Small intestine (tissue), 16 donors: ENCODE data around the gene DCD. TPM values are rescaled to one million over a fixed set of nuclear protein-coding genes. Genes with fewer than 3 reads are reported as not detected.

Experiments used
- DNase-seq, 2 donors: peaks; one replicate each; pipeline versions ENCODE4 v3.0.0 to v3.0.0-alpha.2; 2013
- FAIRE-seq: peaks from 2 replicates; lab custom pipeline; 2012; peaks lifted over from hg19 to GRCh38; lab: Jason Lieb, UNC
- H3K27ac ChIP-seq, 3 donors: one replicate each; pipeline ENCODE4 v1.5.1; 2013; ENCODE audit warnings: low read length in 2 of 3, mild to moderate bottlenecking in 2 of 3, control low read depth in 1 of 3, inconsistent platforms in 1 of 3, low read depth in 1 of 3, moderate library complexity in 1 of 3
- H3K27me3 ChIP-seq, 3 donors: one replicate each; pipeline ENCODE4 v1.6.1; 2013; ENCODE audit warnings: low read length in 3 of 3, inconsistent platforms in 1 of 3; ENCODE audit not compliant: control insufficient read depth in 3 of 3, insufficient read depth in 3 of 3
- H3K36me3 ChIP-seq, 3 donors: one replicate each; pipeline ENCODE4 v1.6.1; 2013; ENCODE audit warnings: low read length in 3 of 3, inconsistent platforms in 1 of 3, low read depth in 1 of 3, mild to moderate bottlenecking in 1 of 3, moderate library complexity in 1 of 3; ENCODE audit not compliant: control insufficient read depth in 3 of 3, insufficient read depth in 2 of 3
- H3K4me1 ChIP-seq, 3 donors: one replicate each; pipeline ENCODE4 v1.6.1; 2013; ENCODE audit warnings: low read length in 2 of 3, inconsistent platforms in 1 of 3, low read depth in 1 of 3, mild to moderate bottlenecking in 1 of 3, moderate library complexity in 1 of 3; ENCODE audit not compliant: control insufficient read depth in 3 of 3, insufficient read depth in 2 of 3
- H3K4me3 ChIP-seq, 3 donors: one replicate each; pipeline ENCODE4 v1.5.1; 2013; ENCODE audit warnings: low read length in 3 of 3, control low read depth in 1 of 3, inconsistent platforms in 1 of 3, low read depth in 1 of 3, mild to moderate bottlenecking in 1 of 3, moderate library complexity in 1 of 3
- H3K9me3 ChIP-seq, 2 donors: one replicate each; pipeline ENCODE4 v1.6.1; 2013; ENCODE audit warnings: low read depth in 1 of 2, low read length in 1 of 2; ENCODE audit not compliant: control insufficient read depth in 2 of 2, insufficient read depth in 1 of 2
- WGBS, 3 donors: extraction: QIAGEN DNeasy Blood & Tissue Kit; methylation state at CpG; one replicate each; pipeline ENCODE4 v1.1.7; 2013; 5-methylcytosine and 5-hydroxymethylcytosine counted together
- long read RNA-seq, 10 donors: transcript quantifications; one replicate each; lab custom pipeline, GENCODE V29; 2026
- polyA plus RNA-seq, 4 donors: library from polyadenylated mRNA; stranded (reverse) in 3 of 4; unstranded in 1 of 4; fragments of 200-250 nt in 3 of 4; fragments of 120-200 nt in 1 of 4; gene quantifications; one replicate each; pipeline versions ENCODE4 v1.2.1 to v1.2.3, GENCODE V29; 2013
- donor health status: healthy with polysubstance abuse.
- donor health status: control.
- donor health status: control.
- donor health status: Bipolar disorder and iron deficiency.
- donor health status: healthy.

Gene DCD, protein sequence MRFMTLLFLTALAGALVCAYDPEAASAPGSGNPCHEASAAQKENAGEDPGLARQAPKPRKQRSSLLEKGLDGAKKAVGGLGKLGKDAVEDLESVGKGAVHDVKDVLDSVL
- polyA plus RNA-seq, result not detected
- long read RNA-seq, donor 1, result 0 reads
- long read RNA-seq, donor 2, result 0 reads
- long read RNA-seq, donor 3, result 0 reads
- long read RNA-seq, donor 4, result 0 reads
- long read RNA-seq, donor 5, result 0 reads
- long read RNA-seq, donor 6, result 0 reads
- long read RNA-seq, donor 7, result 0 reads
- long read RNA-seq, donor 8, result 0 reads
- long read RNA-seq, donor 9, result 0 reads
- long read RNA-seq, donor 10, result 0 reads

DNA sequence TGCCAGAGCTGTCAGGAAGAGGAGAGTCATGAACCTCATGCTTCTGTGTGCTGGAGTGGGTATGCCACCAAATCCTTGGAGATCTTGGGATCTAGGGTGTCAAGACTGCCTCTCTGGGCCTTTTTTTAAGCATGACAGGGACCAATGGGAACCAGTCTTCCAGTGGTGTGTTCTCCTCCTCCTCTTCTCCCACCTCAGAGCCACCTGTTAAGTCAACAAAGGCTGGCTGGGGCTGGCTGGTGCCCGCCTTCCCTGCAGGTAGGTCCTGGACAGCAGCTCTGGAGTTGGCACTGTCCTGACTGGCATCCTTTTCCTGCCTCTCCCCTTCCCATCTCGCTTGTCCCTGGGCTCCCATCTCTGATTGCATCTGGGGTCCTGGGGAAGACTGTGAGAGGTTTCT lies at the start of gene DCD:
Gene DCD (minus strand): TSS at position 101 of the 400 bp plus-strand sequence. CDS start 62 bp downstream, at position 39.
- WGBS, 3 donors, result 54 to 65% (median 59%) methylated on average over 2 of the region's 2 CpGs
- no peaks in the 10 kb centered on the region for H3K9me3 ChIP-seq
- DNase-seq, result no peak
- H3K36me3 ChIP-seq, result no peaks in the 10 kb centered on the region
- no peaks in the 10 kb centered on the region for H3K4me1 ChIP-seq
- peaks cover 0 to 14% (median 3%) of the 10 kb centered on the region in 3 donors for H3K27me3 ChIP-seq
- no peak within 1 kb of the TSS for H3K27ac ChIP-seq
- no peak within 1 kb of the TSS for H3K4me3 ChIP-seq
- FAIRE-seq, result no peak

DNA sequence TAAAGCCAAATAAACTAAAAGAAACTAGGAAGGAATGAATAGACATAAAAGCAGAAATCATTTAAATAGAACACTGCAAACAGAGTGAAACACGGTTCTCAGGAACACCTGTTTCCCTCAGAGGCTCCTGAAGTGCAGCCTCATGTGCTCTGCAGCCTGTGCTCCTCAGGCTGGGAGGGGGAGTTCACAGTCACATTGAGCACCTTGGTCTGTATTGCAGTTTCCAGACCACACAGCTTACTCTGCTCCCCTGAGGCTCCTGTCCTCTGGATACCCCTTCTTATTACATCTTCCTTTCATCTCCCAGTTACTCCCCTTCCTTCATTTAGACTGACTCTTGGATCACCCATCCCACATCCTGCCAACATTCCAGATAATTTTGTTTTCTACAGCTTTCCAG lies 49.7 kb upstream of the DCD start:
- WGBS, 3 donors, result 3 to 14% (median 4%) methylated on average over 1 of the region's 1 CpG
- DNase-seq, result no peak
- no peaks in the 10 kb centered on the region for H3K36me3 ChIP-seq
- no peak for FAIRE-seq
- no peak overlapping the region for H3K4me3 ChIP-seq
- H3K27me3 ChIP-seq, result peaks cover 0 to 2% (median 0%) of the 10 kb centered on the region in 3 donors
- no peaks in the 10 kb centered on the region for H3K9me3 ChIP-seq
- H3K4me1 ChIP-seq, result peaks cover 0 to 11% (median 0%) of the 10 kb centered on the region in 3 donors
- H3K27ac ChIP-seq, result no peak overlapping the region

DNA sequence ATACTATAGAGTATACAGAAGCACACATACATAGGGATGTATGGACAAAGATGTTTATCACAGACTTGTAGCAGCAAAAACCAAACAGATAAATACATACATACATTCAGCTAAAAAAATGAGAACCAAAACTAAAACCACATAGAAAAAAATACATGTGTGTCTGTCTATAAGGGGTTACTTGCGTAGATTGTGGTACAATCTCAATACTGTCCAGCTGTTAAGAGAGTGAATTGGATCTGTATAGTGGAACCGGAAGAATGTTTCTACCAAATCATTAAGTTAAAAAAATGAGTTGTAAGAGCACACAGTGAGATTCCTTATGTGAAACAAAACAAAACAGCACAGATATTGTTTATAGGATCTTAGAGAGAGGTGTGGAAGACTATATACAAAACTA lies 44.2 kb upstream of the DCD start:
- WGBS, 3 donors, result 37 to 61% (median 58%) methylated on average over 2 of the region's 2 CpGs
- no peaks in the 10 kb centered on the region for H3K4me1 ChIP-seq
- no peak overlapping the region for H3K4me3 ChIP-seq
- no peak for FAIRE-seq
- DNase-seq, result no peak
- H3K36me3 ChIP-seq, result no peaks in the 10 kb centered on the region
- no peak overlapping the region for H3K27ac ChIP-seq
- no peaks in the 10 kb centered on the region for H3K9me3 ChIP-seq
- H3K27me3 ChIP-seq, result peaks cover 0 to 2% (median 0%) of the 10 kb centered on the region in 3 donors

DNA sequence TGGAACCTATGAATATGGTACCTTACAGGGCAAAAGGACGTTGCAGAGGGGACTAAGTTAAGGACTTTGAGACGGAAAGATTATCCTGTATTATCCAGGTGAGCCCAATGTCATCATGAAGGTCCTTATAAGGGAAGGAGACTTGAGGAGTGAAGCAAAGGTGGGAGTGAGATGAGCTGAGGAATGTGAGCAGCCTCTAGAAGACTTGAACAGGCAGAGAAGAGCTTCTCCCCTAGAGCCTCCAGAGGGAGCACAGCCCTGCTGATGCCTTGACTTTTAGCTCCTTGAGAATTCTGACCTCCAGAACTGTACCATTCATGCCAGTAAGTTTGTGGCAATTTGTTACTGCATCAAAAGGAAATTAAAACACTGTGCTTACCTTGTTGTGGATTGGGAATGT lies 41.8 kb upstream of the DCD start:
- Histone ChIP-seq H3K27ac (no peak overlapping the region), H3K27me3 (peaks cover 0 to 5% (median 2%) of the 10 kb centered on the region in 3 donors), H3K4me1 (no peaks in the 10 kb centered on the region), H3K36me3 (no peaks in the 10 kb centered on the region), H3K4me3 (no peak overlapping the region), H3K9me3 (no peaks in the 10 kb centered on the region)
- no peak for DNase-seq
- FAIRE-seq, result no peak
- WGBS, 3 donors, result 30 to 54% (median 40%) methylated on average over 2 of the region's 2 CpGs

DNA sequence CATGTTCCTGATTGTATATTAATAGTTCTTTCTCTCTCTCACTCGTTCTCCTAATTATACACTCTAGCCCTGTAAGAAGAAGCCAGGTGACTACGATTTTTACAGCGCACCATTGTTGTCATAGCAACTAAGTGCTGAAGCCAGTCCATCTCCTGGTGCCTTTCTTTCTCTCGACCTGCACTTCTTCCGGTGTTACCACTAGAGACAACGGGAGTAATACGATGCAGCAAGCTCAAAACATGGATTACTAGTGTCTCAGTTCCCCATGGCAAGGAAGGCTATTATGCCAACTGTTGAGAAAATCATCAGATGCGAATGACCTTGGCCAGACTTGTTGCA lies 40.8 kb upstream of the DCD start:
- Histone ChIP-seq H3K4me1 (no peaks in the 10 kb centered on the region), H3K36me3 (no peaks in the 10 kb centered on the region), H3K27ac (no peak overlapping the region), H3K27me3 (peaks cover 0 to 9% (median 4%) of the 10 kb centered on the region in 3 donors), H3K4me3 (no peak overlapping the region), H3K9me3 (no peaks in the 10 kb centered on the region)
- FAIRE-seq (no peak), DNase-seq (no peak)
- 72 to 82% (median 77%) methylated on average over 8 of the region's 8 CpGs for WGBS, 3 donors

DNA sequence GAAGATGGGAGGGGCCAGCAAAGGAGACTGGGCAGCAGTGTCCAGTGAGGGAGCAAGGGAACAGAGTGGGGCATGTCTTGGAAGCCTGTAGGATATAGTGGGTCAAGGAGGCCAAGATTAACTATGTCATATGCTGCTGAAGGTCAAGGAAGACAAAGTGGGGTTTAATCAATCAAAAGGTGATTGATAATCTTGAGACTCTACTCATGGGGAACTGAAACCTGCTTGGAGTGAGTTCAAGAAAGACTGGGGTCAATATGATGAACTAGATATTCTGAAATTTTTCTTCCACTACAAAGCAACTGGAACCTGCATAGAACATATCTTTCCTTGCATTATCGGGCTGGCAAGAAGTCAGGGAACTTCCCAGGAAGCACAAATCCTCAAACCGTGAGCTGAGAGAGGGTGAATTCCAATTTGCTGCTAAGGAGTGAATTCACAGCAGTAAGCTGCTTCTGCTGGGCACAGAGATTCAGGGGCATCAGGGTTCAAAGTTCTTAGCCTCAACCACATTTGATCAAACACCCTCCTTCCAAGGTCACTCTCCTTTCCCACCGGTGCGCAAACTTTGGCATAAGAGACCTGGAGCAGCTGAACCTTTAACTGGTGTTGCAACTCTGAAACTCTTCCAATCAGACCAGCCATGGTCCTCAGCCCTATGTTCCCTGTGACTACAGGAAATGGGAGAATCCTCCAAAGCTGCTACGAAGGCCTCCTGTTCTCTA lies 40.3 kb upstream of the DCD start:
- Histone ChIP-seq H3K9me3 (no peaks in the 10 kb centered on the region), H3K36me3 (no peaks in the 10 kb centered on the region), H3K27ac (no peak overlapping the region), H3K4me1 (no peaks in the 10 kb centered on the region), H3K27me3 (peaks cover 0 to 9% (median 5%) of the 10 kb centered on the region in 3 donors), H3K4me3 (no peak overlapping the region)
- 59 to 77% (median 63%) methylated on average over 5 of the region's 5 CpGs for WGBS, 3 donors
- DNase-seq (no peak), FAIRE-seq (no peak)

DNA sequence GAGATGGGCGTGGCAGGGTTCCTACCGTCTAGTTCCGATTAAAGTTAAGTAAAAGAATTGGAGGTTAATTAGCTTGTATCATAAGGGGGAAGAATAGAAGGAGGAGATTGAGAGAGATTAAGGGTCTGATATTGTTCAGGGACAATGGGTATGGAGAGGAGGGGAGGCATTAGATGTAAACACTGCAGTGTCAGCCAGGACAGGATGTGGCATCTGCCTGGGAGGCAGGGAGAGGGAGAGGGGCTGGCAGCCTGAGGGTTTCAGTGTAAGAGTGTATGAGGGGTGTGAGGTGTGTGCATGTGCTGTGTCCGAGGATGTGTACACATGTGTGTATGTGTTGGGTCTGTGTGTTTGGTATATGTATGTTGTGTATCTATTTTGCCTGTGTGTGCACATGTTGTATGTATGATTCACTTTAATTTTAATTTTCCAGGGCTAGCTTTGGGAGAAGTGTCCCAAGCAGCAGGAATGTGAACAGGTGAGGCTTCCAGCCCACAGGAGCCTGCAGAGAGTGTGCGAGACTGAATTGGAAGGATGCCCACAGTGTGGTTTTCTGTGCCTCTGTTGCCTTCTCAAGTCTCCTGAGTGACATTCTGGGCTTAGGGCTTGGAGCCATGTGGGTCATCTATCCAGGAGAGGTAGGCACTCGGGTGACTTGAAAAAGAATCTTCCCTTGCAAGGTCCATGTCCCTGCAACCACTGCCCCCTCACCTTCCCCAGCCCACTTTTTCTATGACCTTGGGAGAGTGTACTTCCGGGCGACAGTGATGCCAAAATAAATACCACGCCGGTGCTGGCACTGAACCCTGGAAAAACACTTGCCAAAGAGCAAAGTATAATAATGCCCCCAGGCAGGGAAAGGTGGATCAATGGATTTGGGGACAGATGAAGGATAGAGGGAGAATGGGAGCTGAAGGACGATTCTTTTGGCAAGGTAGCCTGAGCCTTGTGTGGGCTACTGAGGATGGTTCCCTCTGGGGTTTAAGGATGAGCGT lies 36.8 kb upstream of the DCD start:
- WGBS, 3 donors, result 29 to 66% (median 37%) methylated on average over 12 of the region's 12 CpGs
- H3K4me3 ChIP-seq, result no peak overlapping the region
- H3K9me3 ChIP-seq, result no peaks in the 10 kb centered on the region
- DNase-seq, result no peak
- H3K27me3 ChIP-seq, result peaks cover 0 to 9% (median 5%) of the 10 kb centered on the region in 3 donors
- FAIRE-seq, result no peak
- H3K4me1 ChIP-seq, result no peaks in the 10 kb centered on the region
- H3K27ac ChIP-seq, result no peak overlapping the region
- no peaks in the 10 kb centered on the region for H3K36me3 ChIP-seq

DNA sequence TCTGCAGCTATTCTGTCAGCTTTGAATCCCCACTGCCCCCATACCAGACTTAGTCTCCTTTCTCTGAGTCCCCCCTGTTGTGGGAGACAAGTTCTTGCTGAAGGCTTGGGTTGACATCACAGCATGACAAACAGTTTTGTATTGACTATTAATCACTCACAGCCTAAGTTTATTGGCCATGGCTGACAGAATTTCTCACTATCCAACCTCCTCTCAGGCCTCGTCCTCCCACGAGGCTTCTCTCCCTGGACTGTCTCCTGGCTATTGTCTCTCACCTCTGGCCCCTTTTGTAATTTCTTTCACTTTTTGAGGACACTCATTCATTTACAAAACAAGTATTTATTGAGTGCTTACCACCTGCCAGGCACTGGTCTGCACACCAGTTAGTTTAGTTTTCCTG lies 35.2 kb upstream of the DCD start:
- Histone ChIP-seq H3K4me3 (no peak overlapping the region), H3K4me1 (no peaks in the 10 kb centered on the region), H3K27ac (no peak overlapping the region), H3K9me3 (no peaks in the 10 kb centered on the region), H3K27me3 (peaks cover 0 to 8% (median 5%) of the 10 kb centered on the region in 3 donors), H3K36me3 (no peaks in the 10 kb centered on the region)
- FAIRE-seq, result no peak
- 28 to 33% (median 29%) methylated on average over 2 of the region's 2 CpGs for WGBS, 3 donors
- no peak for DNase-seq
